K562 (cell line): ENCODE data around the gene COLQ. TPM values are rescaled to one million over a fixed set of nuclear protein-coding genes. Genes with fewer than 3 reads are reported as not detected.

Experiments used
- ATAC-seq: fragments of 200-7000 bp; cut with Tn5 transposase; 3 replicates; pipeline ENCODE4 v1.9.1; 2020; ENCODE audit warnings: moderate library complexity
- BruUV-seq: library from RNA; stranded (reverse); fragments of 400-500 nt; replicated peaks from 2 replicates; lab custom pipeline; 2021; lab: Mats Ljungman, UMichigan
- CTCF ChIA-PET: fragments of 300-600 bp; formaldehyde crosslinking; extraction: SDS; loops from one replicate; lab custom pipeline; 2021; ENCODE audit warnings: low intra/inter-chr PET ratio; lab: Yijun Ruan, JAX
- POLR2A ChIA-PET: fragments of 300-600, 350-650 bp; sonication (Branson Sonifier 250); formaldehyde crosslinking; extraction: SDS; loops from one replicate; lab custom pipeline; 2021; ENCODE audit warnings: antibody characterized with exemption, inconsistent platforms; lab: Yijun Ruan, JAX
- DNase-seq, 4 experiments: peaks; one replicate each; pipeline versions ENCODE4 v3.0.0 to v3.0.0-alpha.2; 2011 to 2018; ENCODE audit warnings: low spot score in 3 of 4, mixed read lengths in 3 of 4; ENCODE audit errors: extremely low read depth in 1 of 4
- FAIRE-seq: peaks from 2 replicates; lab custom pipeline; 2011; peaks lifted over from hg19 to GRCh38; lab: Jason Lieb, UNC
- H2AFZ ChIP-seq: 2 replicates; pipeline ENCODE4 v1.6.0; 2011; ENCODE audit warnings: low read depth, low read length, control low read depth, inconsistent platforms
- H3K27ac ChIP-seq: fragments of 200-600 bp; 3 replicates; pipeline ENCODE4 v1.8.0; 2011; ENCODE audit warnings: low read depth, mild to moderate bottlenecking, control low read depth, inconsistent platforms, low read length, moderate library complexity, mixed read lengths; ENCODE audit errors: extremely low read depth
- H3K27me3 ChIP-seq, 2 experiments: fragments of 300-600 bp in 1 of 2; 2 replicates in 1 of 2; 3 replicates in 1 of 2; pipeline versions ENCODE4 v1.6.0 to v1.8.0; 2011; ENCODE audit warnings: inconsistent platforms in 2 of 2, low read length in 2 of 2, mild to moderate bottlenecking in 1 of 2, mixed read lengths in 1 of 2, moderate library complexity in 1 of 2; ENCODE audit not compliant: control insufficient read depth in 2 of 2, insufficient read depth in 2 of 2
- H3K36me3 ChIP-seq: fragments of 300-600 bp; 3 replicates; pipeline ENCODE4 v1.8.0; 2011; ENCODE audit warnings: mild to moderate bottlenecking, low read length, inconsistent platforms; ENCODE audit not compliant: control insufficient read depth, insufficient read depth
- H3K4me1 ChIP-seq, 2 experiments: fragments of 200-600 bp in 1 of 2; replicated peaks in 1 of 2; 2 replicates in 1 of 2; 3 replicates in 1 of 2; pipeline versions ENCODE4 v1.5.1 to v1.8.0; 2011; ENCODE audit warnings: inconsistent platforms in 2 of 2, low read length in 2 of 2, mild to moderate bottlenecking in 1 of 2, mixed read lengths in 1 of 2, moderate library complexity in 1 of 2; ENCODE audit not compliant: control insufficient read depth in 2 of 2, insufficient read depth in 2 of 2
- H3K4me2 ChIP-seq: 2 replicates; pipeline ENCODE4 v1.6.1; 2011; ENCODE audit warnings: low read length, control low read depth, inconsistent platforms, mixed read lengths; ENCODE audit not compliant: insufficient read depth
- H3K4me3 ChIP-seq: fragments of 200-600 bp; sonication (generic), shearing (Covaris generic); 2 replicates; pipeline ENCODE4 v1.5.1; 2016; ENCODE audit warnings: control low read depth, inconsistent platforms
- H3K79me2 ChIP-seq: fragments of 200-600 bp; 3 replicates; pipeline ENCODE4 v1.8.0; 2011; ENCODE audit warnings: low read length, inconsistent platforms; ENCODE audit not compliant: control insufficient read depth, insufficient read depth
- H3K9ac ChIP-seq, 2 experiments: 2 replicates each; pipeline versions ENCODE4 v1.6.0 to v1.6.1; 2011; ENCODE audit warnings: low read depth in 2 of 2, low read length in 2 of 2, control low read depth in 1 of 2, inconsistent platforms in 1 of 2, mild to moderate bottlenecking in 1 of 2, mixed read lengths in 1 of 2; ENCODE audit not compliant: insufficient read depth in 1 of 2
- H3K9me1 ChIP-seq: one replicate; pipeline ENCODE4 v1.6.0; 2011; ENCODE audit warnings: inconsistent platforms, mild to moderate bottlenecking, low read length, moderate library complexity; ENCODE audit not compliant: control insufficient read depth, insufficient read depth
- H3K9me3 ChIP-seq: replicated peaks from 2 replicates; pipeline ENCODE4 v1.5.1; 2011; ENCODE audit warnings: low read depth, low read length, inconsistent platforms; ENCODE audit not compliant: control insufficient read depth, insufficient read depth
- H4K20me1 ChIP-seq: replicated peaks from 2 replicates; pipeline ENCODE4 v1.6.1; 2011; ENCODE audit warnings: low read length, inconsistent platforms, mixed read lengths; ENCODE audit not compliant: control insufficient read depth, insufficient read depth
- CBX3 ChIP-seq, 2 experiments: IDR thresholded peaks; 1 replicate in 1 of 2; 2 replicates in 1 of 2; pipeline ENCODE4 v1.6.1; 2012; ENCODE audit warnings: inconsistent platforms in 2 of 2, low read length in 2 of 2, borderline replicate concordance in 1 of 2, control low read depth in 1 of 2
- ESRRA ChIP-seq: fragments of 450-650 bp; IDR thresholded peaks from 2 replicates; pipeline ENCODE4 v1.6.1; 2014; ENCODE audit warnings: low read depth, mild to moderate bottlenecking, moderate library complexity, borderline replicate concordance
- FOXK1 ChIP-seq: sonication (generic); formaldehyde crosslinking; IDR thresholded peaks from 2 replicates; pipeline ENCODE4 v1.8.0; 2022; ENCODE audit warnings: missing genetic modification reagents, mild to moderate bottlenecking, borderline replicate concordance
- MYBL2 ChIP-seq, 2 experiments: fragments of 450-650 bp in 1 of 2; sonication (generic) in 1 of 2; formaldehyde crosslinking in 1 of 2; IDR thresholded peaks; 2 replicates each; pipeline versions ENCODE4 v1.6.1 to v1.8.1; 2017 to 2022; ENCODE audit warnings: borderline replicate concordance in 1 of 2, inconsistent platforms in 1 of 2, low read depth in 1 of 2, mild to moderate bottlenecking in 1 of 2, missing genetic modification reagents in 1 of 2, moderate library complexity in 1 of 2
- SIX5 ChIP-seq, 2 experiments: IDR thresholded peaks; 2 replicates each; pipeline ENCODE4 v1.6.1; 2011; ENCODE audit warnings: low read length in 2 of 2, borderline replicate concordance in 1 of 2, low read depth in 1 of 2, mild to moderate bottlenecking in 1 of 2, moderate library complexity in 1 of 2; ENCODE audit not compliant: insufficient read depth in 1 of 2
- ZNF133 ChIP-seq: fragments of 250-450 bp; sonication (Bioruptor Pico); IDR thresholded peaks from 2 replicates; pipeline ENCODE4 v1.4.0; 2020; ENCODE audit warnings: mild to moderate bottlenecking
- ZNF24 ChIP-seq: fragments of 450-650 bp; IDR thresholded peaks from 2 replicates; pipeline ENCODE4 v1.6.1; 2016
- ZNF316 ChIP-seq: fragments of 450-650 bp; IDR thresholded peaks from 2 replicates; pipeline ENCODE4 v1.6.1; 2016
- ZNF384 ChIP-seq: IDR thresholded peaks from 2 replicates; pipeline ENCODE4 v1.6.1; 2012; ENCODE audit warnings: low read depth, low read length, improper control_type of control experiment
- ZNF398 ChIP-seq: fragments of 250-450 bp; sonication (Bioruptor Pico); IDR thresholded peaks from 2 replicates; pipeline ENCODE4 v1.8.0; 2021; ENCODE audit warnings: moderate library complexity, mild to moderate bottlenecking, inconsistent platforms
- ZNF561 ChIP-seq: fragments of 450-650 bp; formaldehyde crosslinking; conservative IDR thresholded peaks from 2 replicates; pipeline ENCODE4 v1.4.0; 2020; ENCODE audit warnings: mild to moderate bottlenecking, moderate library complexity
- ZNF589 ChIP-seq: fragments of 200-800 bp; sonication (Bioruptor generic); IDR thresholded peaks from 2 replicates; pipeline ENCODE4 v1.6.1; 2016; ENCODE audit warnings: low read depth, missing genetic modification characterization, missing compliant biosample characterization
- ZNF717 ChIP-seq: fragments of 250-450 bp; sonication (Bioruptor Pico); IDR thresholded peaks from 2 replicates; pipeline ENCODE4 v1.5.0; 2021
- WGBS: fragments of 100-300 bp; shearing (Covaris generic); methylation state at CpG from one replicate; pipeline ENCODE4 v1.1.6; 2016; ENCODE audit warnings: low coverage, mixed read lengths; ENCODE audit not compliant: insufficient coverage; ENCODE audit errors: missing lambda C conversion rate; 5-methylcytosine and 5-hydroxymethylcytosine counted together
- in situ Hi-C: fragments of 300-500 bp; cut with MboI; formaldehyde crosslinking; loops from 4 replicates; pipeline ENCODE4 v1.15.0; 2018; ENCODE audit warnings: inconsistent platforms, mixed read lengths
- intact Hi-C: fragments of 100-400 bp; cut with micrococcal nuclease; formaldehyde crosslinking; loops from 2 replicates; pipeline ENCODE4 v1.14.2; 2022
- polyA plus RNA-seq, 8 experiments: library from polyadenylated mRNA; depleted of rRNA in 4 of 8; stranded (reverse) in 5 of 8; unstranded in 3 of 8; fragments of >200 nt; fragmentation: Nextera tagmentation in 2 of 8; fragmentation: Illumina TruSeq in 1 of 8; extraction: Ambion mirVana in 2 of 8; extraction: Trizol in 1 of 8; gene quantifications; 2 replicates each; pipeline versions ENCODE4 v1.2.1 to v1.2.3, GENCODE V29; 2011 to 2014; ENCODE audit warnings: inconsistent platforms in 1 of 8, missing spikeins in 1 of 8
- total RNA-seq, 7 experiments: library from RNA; depleted of rRNA in 6 of 7; stranded (reverse); fragments of >200 nt in 6 of 7; fragmentation: Illumina TruSeq in 2 of 7; extraction: Trizol in 2 of 7; gene quantifications; 2 replicates each; pipeline versions ENCODE4 v1.2.1 to v1.2.3, GENCODE V29; 2011 to 2021; ENCODE audit warnings: low replicate concordance in 1 of 7
- TF ChIP-seq, protein P1 (sequence below): sonication (generic); formaldehyde crosslinking; IDR thresholded peaks from 2 replicates; pipeline ENCODE4 v1.9.0; 2022; ENCODE audit warnings: mild to moderate bottlenecking, missing genetic modification reagents

Gene COLQ
- total and polyA plus RNA-seq, 9 of the 15 experiments (the other 6 are each of a cell fraction or from before 2014, with no cell fraction given), result 0.04 to 0.36 (median 0.27) TPM; not detected in 4

DNA sequence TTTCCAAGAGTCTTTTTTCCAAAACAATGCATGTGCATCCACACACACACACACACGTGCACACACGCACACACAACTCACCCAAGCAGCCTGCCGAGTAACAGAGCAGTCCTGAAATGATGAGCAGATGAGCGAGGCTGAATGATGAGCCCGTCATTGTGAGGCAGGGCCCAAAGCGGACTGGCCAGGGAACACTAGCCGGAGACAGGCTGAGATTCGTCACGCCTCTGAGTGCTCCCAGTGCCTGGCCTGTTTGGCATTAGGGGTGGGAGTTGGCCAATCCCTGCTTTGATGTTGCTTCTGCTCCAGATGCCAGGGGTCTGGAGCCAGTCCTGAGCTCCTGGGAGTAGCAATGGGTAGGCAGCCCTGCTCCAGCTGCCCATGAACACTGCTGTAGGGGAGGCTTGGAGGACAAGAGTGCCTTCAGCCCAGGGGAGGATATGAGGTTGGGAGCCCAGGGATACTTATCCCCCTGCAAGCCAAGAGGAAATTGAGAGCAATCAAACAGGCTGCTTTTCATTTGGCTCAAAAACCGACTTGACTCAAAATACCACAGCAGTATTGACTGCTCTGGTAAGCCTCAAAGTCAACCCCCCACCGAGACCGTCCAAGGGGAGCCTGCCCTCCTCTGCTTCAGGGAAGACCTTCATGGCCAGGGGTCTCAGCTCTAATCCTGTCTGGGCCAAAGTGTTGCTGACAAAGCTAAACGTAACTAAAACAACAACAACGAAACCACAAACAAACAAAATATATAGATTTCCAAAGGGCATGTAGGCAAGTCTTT is 22.9 kb downstream of the COLQ start:
- Histone ChIP-seq H4K20me1 (no peaks in the 10 kb centered on the region), H3K9ac (peak overlapping the region in 1 of 2 experiments; percentile 59; a peak in 1 of 4 replicates), H3K4me2 (no peak overlapping the region), H3K4me3 (no peak overlapping the region), H3K79me2 (no peaks in the 10 kb centered on the region), H3K9me1 (no peaks in the 10 kb centered on the region), H3K9me3 (no peaks in the 10 kb centered on the region), H3K36me3 (no peaks in the 10 kb centered on the region), H3K27ac (no peak overlapping the region), H2AFZ (no peak overlapping the region), H3K27me3 (peaks cover 45 to 80% of the 10 kb centered on the region in 2 experiments), H3K4me1 (no peaks in the 10 kb centered on the region)
- no TSS peak for BruUV-seq
- FAIRE-seq, result no peak
- intact Hi-C loops (no loop called here), in situ Hi-C loops (no loop called here)
- TF ChIP-seq CBX3 (IDR thresholded peaks at IDR 0.05; ENCODE audit: borderline replicate concordance in 1 of 2, low read length in 2 of 2) (no peak), ZNF316 (0 out of 2 replicates have a peak, but pooled peaks have one; percentile 12), ZNF717 (no peak)
- WGBS, result 2% methylated on average over 14 of the region's 14 CpGs
- POLR2A ChIA-PET, result no interaction called here
- ATAC-seq, result no peak; the same call in none of the 3 replicates
- DNase-seq, result no peak
- CTCF ChIA-PET, result no interaction called here

GRCh38 chr3:15497964-15498363 is 23.5 kb downstream of the COLQ start:
- 2% methylated on average over 4 of the region's 4 CpGs for WGBS
- H3K27ac ChIP-seq, result no peak overlapping the region
- intact Hi-C loops (no loop called here), in situ Hi-C loops (no loop called here)
- no peak overlapping the region for H3K4me3 ChIP-seq
- no peak overlapping the region for H2AFZ ChIP-seq
- DNase-seq (no peak), ATAC-seq (no peak), FAIRE-seq (no peak)
- H3K9ac ChIP-seq, result no peak overlapping the region
- H3K9me3 ChIP-seq, result no peaks in the 10 kb centered on the region
- H3K79me2 ChIP-seq, result no peaks in the 10 kb centered on the region
- no peak overlapping the region for H3K4me2 ChIP-seq
- ChIA-PET POLR2A (no interaction called here), CTCF (no interaction called here)
- H3K36me3 ChIP-seq, result no peaks in the 10 kb centered on the region
- H3K27me3 ChIP-seq, result peaks cover 49 to 80% of the 10 kb centered on the region in 2 experiments
- no TSS peak for BruUV-seq
- H4K20me1 ChIP-seq, result no peaks in the 10 kb centered on the region
- no peaks in the 10 kb centered on the region for H3K4me1 ChIP-seq
- H3K9me1 ChIP-seq, result no peaks in the 10 kb centered on the region
- TF ChIP-seq ZNF398 (no peak), ZNF561 (CRISPR knock-in tag) (no peak), FOXK1 (CRISPR knock-in tag) (no peak), ZNF589 (CRISPR knock-in tag) (no peak), ZNF384 (no peak), ZNF133 (CRISPR knock-in tag) (no peak), SIX5 (IDR thresholded peaks at IDR 0.05; ENCODE audit: borderline replicate concordance in 1 of 2, insufficient read depth in 1 of 2, low read depth in 1 of 2, low read length in 2 of 2) (no peak), ESRRA (no peak), MYBL2 (IDR thresholded peaks at IDR 0.05; ENCODE audit: low read depth) (no peak), MYBL2 (CRISPR knock-in tag; IDR thresholded peaks at IDR 0.05; ENCODE audit: borderline replicate concordance) (no peak), ZNF24 (no peak)
- TF ChIP-seq, protein P1, sequence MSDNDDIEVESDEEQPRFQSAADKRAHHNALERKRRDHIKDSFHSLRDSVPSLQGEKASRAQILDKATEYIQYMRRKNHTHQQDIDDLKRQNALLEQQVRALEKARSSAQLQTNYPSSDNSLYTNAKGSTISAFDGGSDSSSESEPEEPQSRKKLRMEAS, result no peak
